ENCODE measurements around the gene NPAT.
"Not testable (repeated sequence)": the region's sequence is repeated elsewhere in the genome, so short reads cannot be mapped to it uniquely, and the experiment has no call there.

NPAT gene

GRCh38 chr11:108147150-108147549, 75.3 kb downstream of the NPAT start:
- no peak for DNase-seq

GRCh38 chr11:108144615-108145014, 77.8 kb downstream of the NPAT start:
- DNase-seq: no peak

- DNase-seq: no peak
Observed at GRCh38 chr11:108142304-108142703, 80.1 kb downstream of the NPAT start.

- no peak for DNase-seq
Observed at GRCh38 chr11:108137212-108137611, 85.2 kb downstream of the NPAT start.

GRCh38 chr11:108135845-108136544, 86.4 kb downstream of the NPAT start:
- peak; percentile 34 for DNase-seq

GRCh38 chr11:108132993-108133538, 89.4 kb downstream of the NPAT start:
- DNase-seq: not testable (repeated sequence)

- DNase-seq: no peak
Observed at GRCh38 chr11:108131993-108132392, 90.4 kb downstream of the NPAT start.

- no peak for DNase-seq
Observed at GRCh38 chr11:108128772-108129171, 93.7 kb downstream of the NPAT start.

GRCh38 chr11:108125096-108125495, 97.3 kb downstream of the NPAT start:
- no peak for DNase-seq

GRCh38 chr11:108122166-108122628, 100.2 kb downstream of the NPAT start:
- no peak for DNase-seq

- peak; percentile 97 for DNase-seq
Observed at GRCh38 chr11:108121274-108122155, 100.9 kb downstream of the NPAT start, which contains the start of gene ACAT1. Gene ACAT1, plus strand, starts transcription at chr11:108121567. Its CDS starts 40 bp downstream, at chr11:108121607.

GRCh38 chr11:108120936-108121273, 101.5 kb downstream of the NPAT start:
- not testable (repeated sequence) for DNase-seq

- no peak for DNase-seq
Observed at GRCh38 chr11:108117746-108118371, 104.6 kb downstream of the NPAT start.

- DNase-seq: no peak
Observed at GRCh38 chr11:108115500-108116140, 106.8 kb downstream of the NPAT start.

GRCh38 chr11:108112057-108112456, 110.4 kb downstream of the NPAT start:
- no peak for DNase-seq

GRCh38 chr11:108111126-108111525, 111.3 kb downstream of the NPAT start:
- DNase-seq: no peak

Measured in activated naive CD4-positive, alpha-beta T cell treated with Interleukin-2 at 50 U/mL for 16 hours (primary cell).